Uterus (tissue), 2 donors: ENCODE measurements around the gene EEFSEC.

Experiments
- POLR2A ChIP-seq, 2 donors: fragments of 450-650 bp; IDR thresholded peaks; one replicate each; pipeline ENCODE4 v1.6.1; 2016; ENCODE audit warnings: antibody characterized with exemption in 2 of 2, mild to moderate bottlenecking in 1 of 2, moderate library complexity in 1 of 2
- TF ChIP-seq, protein P1 (sequence below), 4 experiments: fragments of 200-600 bp in 2 of 4; fragments of 450-650 bp in 2 of 4; sonication (generic) in 2 of 4; IDR thresholded peaks; one replicate each; pipeline ENCODE4 v1.5.1; 2016 to 2019; ENCODE audit warnings: antibody characterized with exemption in 4 of 4, mild to moderate bottlenecking in 2 of 4, moderate library complexity in 1 of 4

DNA sequence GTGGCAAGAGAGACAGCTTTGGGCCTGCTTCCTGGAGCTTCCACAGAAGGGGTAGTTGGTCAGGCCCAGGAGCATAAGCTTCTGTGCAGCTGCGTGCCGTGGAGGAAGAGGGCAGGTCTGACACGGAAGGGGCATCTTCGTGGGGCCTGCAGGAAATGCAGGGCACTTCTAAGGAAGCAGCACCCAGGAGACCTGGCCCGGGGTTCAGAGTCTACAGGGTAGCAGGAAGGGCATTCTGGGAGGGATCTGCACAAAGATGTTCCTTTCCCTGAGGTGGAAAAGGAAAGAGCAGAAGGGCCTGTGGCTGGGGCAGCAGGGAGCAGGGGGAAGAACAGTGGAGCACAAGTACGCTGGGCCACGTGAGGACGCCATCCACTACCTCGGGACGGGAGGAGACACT, 228.3 kb downstream of the EEFSEC start:
- TF ChIP-seq, protein P1, sequence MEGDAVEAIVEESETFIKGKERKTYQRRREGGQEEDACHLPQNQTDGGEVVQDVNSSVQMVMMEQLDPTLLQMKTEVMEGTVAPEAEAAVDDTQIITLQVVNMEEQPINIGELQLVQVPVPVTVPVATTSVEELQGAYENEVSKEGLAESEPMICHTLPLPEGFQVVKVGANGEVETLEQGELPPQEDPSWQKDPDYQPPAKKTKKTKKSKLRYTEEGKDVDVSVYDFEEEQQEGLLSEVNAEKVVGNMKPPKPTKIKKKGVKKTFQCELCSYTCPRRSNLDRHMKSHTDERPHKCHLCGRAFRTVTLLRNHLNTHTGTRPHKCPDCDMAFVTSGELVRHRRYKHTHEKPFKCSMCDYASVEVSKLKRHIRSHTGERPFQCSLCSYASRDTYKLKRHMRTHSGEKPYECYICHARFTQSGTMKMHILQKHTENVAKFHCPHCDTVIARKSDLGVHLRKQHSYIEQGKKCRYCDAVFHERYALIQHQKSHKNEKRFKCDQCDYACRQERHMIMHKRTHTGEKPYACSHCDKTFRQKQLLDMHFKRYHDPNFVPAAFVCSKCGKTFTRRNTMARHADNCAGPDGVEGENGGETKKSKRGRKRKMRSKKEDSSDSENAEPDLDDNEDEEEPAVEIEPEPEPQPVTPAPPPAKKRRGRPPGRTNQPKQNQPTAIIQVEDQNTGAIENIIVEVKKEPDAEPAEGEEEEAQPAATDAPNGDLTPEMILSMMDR (IDR thresholded peaks at IDR 0.05): no peak
- no peak for TF ChIP-seq POLR2A (IDR thresholded peaks at IDR 0.05)
